H9 (cell line): ENCODE measurements around the gene RIMS1. TPM values are rescaled to one million over a fixed set of nuclear protein-coding genes. Genes with fewer than 3 reads are reported as not detected.

Source experiments
- DNase-seq: peaks from one replicate; pipeline ENCODE4 v3.0.0-alpha.2; 2017
- H2AFZ ChIP-seq: one replicate; pipeline ENCODE4 v1.6.1; 2013; ENCODE audit warnings: mild to moderate bottlenecking, low read length, control low read depth, moderate library complexity
- H2AK5ac ChIP-seq: 2 replicates; pipeline ENCODE4 v1.6.1; 2013; ENCODE audit warnings: low read length, control low read depth, mixed read lengths; ENCODE audit not compliant: insufficient read length
- H2BK120ac ChIP-seq: one replicate; pipeline ENCODE4 v1.6.1; 2013; ENCODE audit warnings: low read depth, mild to moderate bottlenecking, low read length, control low read depth, inconsistent platforms; ENCODE audit not compliant: poor library complexity, severe bottlenecking
- H2BK12ac ChIP-seq: 2 replicates; pipeline ENCODE4 v1.6.1; 2013; ENCODE audit warnings: low read length, control low read depth, mixed read lengths, low read depth; ENCODE audit not compliant: insufficient read length
- H2BK15ac ChIP-seq: 2 replicates; pipeline ENCODE4 v1.6.1; 2013; ENCODE audit warnings: low read depth, low read length, control low read depth
- H2BK20ac ChIP-seq: one replicate; pipeline ENCODE4 v1.6.1; 2013; ENCODE audit warnings: low read depth, mild to moderate bottlenecking, low read length, control low read depth, inconsistent platforms; ENCODE audit not compliant: poor library complexity, severe bottlenecking
- H2BK5ac ChIP-seq: 2 replicates; pipeline ENCODE4 v1.6.1; 2013; ENCODE audit warnings: low read length, control low read depth, mixed read lengths; ENCODE audit not compliant: insufficient read length
- H3K14ac ChIP-seq: 2 replicates; pipeline ENCODE4 v1.6.1; 2013; ENCODE audit warnings: low read length, control low read depth; ENCODE audit not compliant: insufficient read depth
- H3K18ac ChIP-seq: 2 replicates; pipeline ENCODE4 v1.6.1; 2013; ENCODE audit warnings: low read depth, mild to moderate bottlenecking, mixed read lengths, low read length, control low read depth; ENCODE audit not compliant: insufficient read length
- H3K23ac ChIP-seq: 2 replicates; pipeline ENCODE4 v1.6.1; 2013; ENCODE audit warnings: low read length, control low read depth, mixed read lengths, low read depth; ENCODE audit not compliant: insufficient read length
- H3K23me2 ChIP-seq: 2 replicates; pipeline ENCODE4 v1.6.1; 2013; ENCODE audit warnings: low read depth, mild to moderate bottlenecking, mixed read lengths, low read length, control low read depth; ENCODE audit not compliant: insufficient read length, poor library complexity, severe bottlenecking
- H3K27ac ChIP-seq: 2 replicates; pipeline ENCODE4 v1.5.1; 2013; ENCODE audit warnings: low read length, control low read depth, mixed read lengths, low read depth; ENCODE audit not compliant: insufficient read length
- H3K27me3 ChIP-seq: 2 replicates; pipeline ENCODE4 v1.6.1; 2013; ENCODE audit warnings: low read length, control low read depth, inconsistent platforms; ENCODE audit not compliant: insufficient read depth
- H3K4ac ChIP-seq: 2 replicates; pipeline ENCODE4 v1.6.1; 2013; ENCODE audit warnings: low read depth, mild to moderate bottlenecking, control low read depth, inconsistent platforms, low read length, moderate library complexity
- H3K4me1 ChIP-seq: 2 replicates; pipeline ENCODE4 v1.6.1; 2013; ENCODE audit warnings: low read length, control low read depth, inconsistent platforms; ENCODE audit not compliant: insufficient read depth
- H3K4me2 ChIP-seq: 2 replicates; pipeline ENCODE4 v1.6.1; 2013; ENCODE audit warnings: low read length, control low read depth, mixed read lengths; ENCODE audit not compliant: insufficient read length, insufficient read depth
- H3K56ac ChIP-seq: 2 replicates; pipeline ENCODE4 v1.6.1; 2013; ENCODE audit warnings: low read depth, mild to moderate bottlenecking, mixed read lengths, low read length, control low read depth; ENCODE audit not compliant: insufficient read length
- H3K79me1 ChIP-seq: 2 replicates; pipeline ENCODE4 v1.6.1; 2013; ENCODE audit warnings: low read depth, mild to moderate bottlenecking, moderate library complexity, low read length, control low read depth, inconsistent platforms; ENCODE audit not compliant: insufficient read depth, poor library complexity, severe bottlenecking
- H3K79me2 ChIP-seq: 2 replicates; pipeline ENCODE4 v1.6.1; 2013; ENCODE audit warnings: low read length, control low read depth, inconsistent platforms; ENCODE audit not compliant: insufficient read depth
- H3K9ac ChIP-seq: 2 replicates; pipeline ENCODE4 v1.6.1; 2013; ENCODE audit warnings: low read length, control low read depth, mixed read lengths; ENCODE audit not compliant: insufficient read length; ENCODE audit errors: extremely low read depth
- H3K9me3 ChIP-seq: one replicate; pipeline ENCODE4 v1.6.1; 2013; ENCODE audit warnings: low read depth, low read length, inconsistent platforms; ENCODE audit not compliant: control insufficient read depth
- H3T11ph ChIP-seq: one replicate; pipeline ENCODE4 v1.6.1; 2013; ENCODE audit warnings: mild to moderate bottlenecking, low read length, control low read depth, inconsistent platforms
- H4K20me1 ChIP-seq: one replicate; pipeline ENCODE4 v1.6.1; 2013; ENCODE audit not compliant: control insufficient read depth, insufficient read length, insufficient read depth
- H4K5ac ChIP-seq: 2 replicates; pipeline ENCODE4 v1.6.1; 2013; ENCODE audit warnings: low read depth, mild to moderate bottlenecking, mixed read lengths, low read length, control low read depth; ENCODE audit not compliant: insufficient read length
- H4K8ac ChIP-seq: replicated peaks from 2 replicates; pipeline ENCODE4 v1.6.1; 2013; ENCODE audit warnings: low read length, control low read depth, mixed read lengths, low read depth; ENCODE audit not compliant: insufficient read length
- H4K91ac ChIP-seq: 2 replicates; pipeline ENCODE4 v1.6.1; 2013; ENCODE audit warnings: low read depth, mild to moderate bottlenecking, moderate library complexity, mixed read lengths, low read length, control low read depth; ENCODE audit not compliant: insufficient read length
- H3K27ac Mint-ChIP-seq, 3 experiments: 2 replicates in 2 of 3; 3 replicates in 1 of 3; pipeline ENCODE4 v1.8.0; 2020 to 2021; ENCODE audit warnings: mixed read lengths in 3 of 3, mild to moderate bottlenecking in 1 of 3, moderate library complexity in 1 of 3
- H3K27me3 Mint-ChIP-seq: 2 replicates; pipeline ENCODE4 v1.8.0; 2021; ENCODE audit warnings: low read depth, mild to moderate bottlenecking, moderate library complexity, mixed read lengths
- H3K36me3 Mint-ChIP-seq, 3 experiments: 2 replicates in 2 of 3; 3 replicates in 1 of 3; pipeline ENCODE4 v1.8.0; 2020 to 2021; ENCODE audit warnings: low read depth in 3 of 3, mixed read lengths in 3 of 3; ENCODE audit not compliant: insufficient read depth in 1 of 3
- H3K4me1 Mint-ChIP-seq, 2 experiments: 2 replicates each; pipeline ENCODE4 v1.8.0; 2020; ENCODE audit warnings: mixed read lengths in 2 of 2
- H3K4me3 Mint-ChIP-seq, 2 experiments: 2 replicates in 1 of 2; 3 replicates in 1 of 2; pipeline ENCODE4 v1.8.0; 2020 to 2021; ENCODE audit warnings: mild to moderate bottlenecking in 2 of 2, mixed read lengths in 2 of 2, moderate library complexity in 1 of 2
- H3K9me3 Mint-ChIP-seq, 2 experiments: 2 replicates in 1 of 2; 3 replicates in 1 of 2; pipeline ENCODE4 v1.8.0; 2020; ENCODE audit warnings: mild to moderate bottlenecking in 2 of 2, mixed read lengths in 2 of 2, moderate library complexity in 1 of 2
- CTCF ChIP-seq: fragments of 200-600 bp; sonication (generic); conservative IDR thresholded peaks from 3 replicates; pipeline ENCODE4 v1.8.0; 2021; ENCODE audit warnings: antibody characterized with exemption, mild to moderate bottlenecking
- WGBS: extraction: QIAGEN DNeasy Blood & Tissue Kit; methylation state at CpG from one replicate; pipeline ENCODE4 v1.1.7; 2013; ENCODE audit warnings: missing lambda C conversion rate, low lambda C conversion rate, mixed read lengths; ENCODE audit not compliant: insufficient read length; ENCODE audit errors: extremely low coverage; 5-methylcytosine and 5-hydroxymethylcytosine counted together
- total RNA-seq: library from RNA; stranded (reverse); gene quantifications from 2 replicates; pipeline ENCODE4 v1.2.1, GENCODE V29; 2021

Gene RIMS1
- total RNA-seq, 1 experiment from 2014 or later, result 0.83 TPM

GRCh38 chr6:72078096-72078495 lies 191.7 kb downstream of the RIMS1 start:
- no peaks in the 10 kb centered on the region for H3K9me3 ChIP-seq
- H3K4me1 Mint-ChIP-seq, result peaks cover 13 to 14% of the 10 kb centered on the region in 2 experiments
- no peak overlapping the region for H4K8ac ChIP-seq
- no peak overlapping the region for H2BK20ac ChIP-seq
- no peaks in the 10 kb centered on the region for H4K20me1 ChIP-seq
- no peaks in the 10 kb centered on the region for H3K79me1 ChIP-seq
- H2BK120ac ChIP-seq, result no peak overlapping the region
- H3K79me2 ChIP-seq, result no peaks in the 10 kb centered on the region
- no peak overlapping the region for H4K91ac ChIP-seq
- no peak overlapping the region for H3K4me3 Mint-ChIP-seq
- no peak overlapping the region for H2AFZ ChIP-seq
- no peak overlapping the region for H3K27ac Mint-ChIP-seq
- H2BK15ac ChIP-seq, result no peak overlapping the region
- H3K27ac ChIP-seq, result no peak overlapping the region
- H3T11ph ChIP-seq, result no peak overlapping the region
- no peak overlapping the region for H3K4ac ChIP-seq
- H3K18ac ChIP-seq, result no peak overlapping the region
- H3K56ac ChIP-seq, result no peak overlapping the region
- no peak for DNase-seq
- H3K27me3 Mint-ChIP-seq, result no peaks in the 10 kb centered on the region
- no peak overlapping the region for H3K23ac ChIP-seq
- H3K9me3 Mint-ChIP-seq, result no peaks in the 10 kb centered on the region
- H3K14ac ChIP-seq, result no peak overlapping the region
- no peak overlapping the region for H3K4me2 ChIP-seq
- no peak overlapping the region for H2AK5ac ChIP-seq
- TF ChIP-seq CTCF, result no peak
- H2BK12ac ChIP-seq, result no peak overlapping the region
- H3K27me3 ChIP-seq, result no peaks in the 10 kb centered on the region
- no peaks in the 10 kb centered on the region for H3K36me3 Mint-ChIP-seq
- WGBS, result no CpG with 5 or more reads among the region's 1 CpG
- no peaks in the 10 kb centered on the region for H3K23me2 ChIP-seq
- no peaks in the 10 kb centered on the region; the same call in 1 of the 2 replicates for H3K4me1 ChIP-seq
- no peak overlapping the region for H2BK5ac ChIP-seq
- no peak overlapping the region for H4K5ac ChIP-seq
- no peak overlapping the region for H3K9ac ChIP-seq
